MCF 10A (cell line): ENCODE measurements around the gene ANKRD23. TPM values are rescaled to one million over a fixed set of nuclear protein-coding genes. Genes with fewer than 3 reads are reported as not detected.

Experiments used
- BruUV-seq: library from RNA; stranded (reverse); fragments of 400-500 nt; replicated peaks from 2 replicates; lab custom pipeline; 2021; lab: Mats Ljungman, UMichigan
- CTCF ChIA-PET: fragments of 300-600 bp; sonication (Branson Sonifier 250); formaldehyde crosslinking; extraction: SDS; loops from one replicate; lab custom pipeline; 2021; ENCODE audit warnings: antibody characterized with exemption, inconsistent platforms; lab: Yijun Ruan, JAX
- POLR2A ChIA-PET: fragments of 300-600, 350-650 bp; sonication (Branson Sonifier 250); formaldehyde crosslinking; extraction: SDS; loops from one replicate; lab custom pipeline; 2020; ENCODE audit warnings: antibody characterized with exemption, inconsistent platforms; lab: Yijun Ruan, JAX
- DNase-seq: peaks from one replicate; pipeline ENCODE4 v3.0.0-alpha.2; 2018; ENCODE audit not compliant: unreplicated experiment
- H3K27ac Mint-ChIP-seq: one replicate; pipeline ENCODE4 v1.8.0; 2022; ENCODE audit warnings: mild to moderate bottlenecking, low read depth, mixed read lengths; ENCODE audit not compliant: unreplicated experiment
- H3K27me3 Mint-ChIP-seq: one replicate; pipeline ENCODE4 v1.8.0; 2022; ENCODE audit warnings: mixed read lengths; ENCODE audit not compliant: insufficient read depth, unreplicated experiment
- H3K36me3 Mint-ChIP-seq: one replicate; pipeline ENCODE4 v1.8.0; 2022; ENCODE audit warnings: mild to moderate bottlenecking, moderate library complexity, mixed read lengths; ENCODE audit not compliant: insufficient read depth, unreplicated experiment
- H3K4me1 Mint-ChIP-seq: one replicate; pipeline ENCODE4 v1.8.0; 2022; ENCODE audit warnings: mixed read lengths; ENCODE audit not compliant: insufficient read depth, unreplicated experiment
- H3K4me3 Mint-ChIP-seq: one replicate; pipeline ENCODE4 v1.8.0; 2022; ENCODE audit warnings: mild to moderate bottlenecking, moderate library complexity, mixed read lengths; ENCODE audit not compliant: unreplicated experiment
- H3K9me3 Mint-ChIP-seq: one replicate; pipeline ENCODE4 v1.8.0; 2022; ENCODE audit warnings: mixed read lengths; ENCODE audit not compliant: unreplicated experiment
- intact Hi-C: fragments of 100-400 bp; cut with micrococcal nuclease; formaldehyde crosslinking; loops from 2 replicates; pipeline ENCODE4 v1.14.1; 2022
- total RNA-seq: library from RNA; stranded (reverse); gene quantifications from 2 replicates; pipeline ENCODE4 v1.2.3, GENCODE V29; 2022
- TF ChIP-seq, protein P1 (sequence below): fragments of 200-600 bp; IDR thresholded peaks from one replicate; pipeline ENCODE4 v1.8.0; 2022; ENCODE audit warnings: antibody characterized with exemption, mild to moderate bottlenecking; ENCODE audit not compliant: unreplicated experiment

The ANKRD23 gene
- total RNA-seq, 1 experiment from 2014 or later = 3.4 TPM

DNA sequence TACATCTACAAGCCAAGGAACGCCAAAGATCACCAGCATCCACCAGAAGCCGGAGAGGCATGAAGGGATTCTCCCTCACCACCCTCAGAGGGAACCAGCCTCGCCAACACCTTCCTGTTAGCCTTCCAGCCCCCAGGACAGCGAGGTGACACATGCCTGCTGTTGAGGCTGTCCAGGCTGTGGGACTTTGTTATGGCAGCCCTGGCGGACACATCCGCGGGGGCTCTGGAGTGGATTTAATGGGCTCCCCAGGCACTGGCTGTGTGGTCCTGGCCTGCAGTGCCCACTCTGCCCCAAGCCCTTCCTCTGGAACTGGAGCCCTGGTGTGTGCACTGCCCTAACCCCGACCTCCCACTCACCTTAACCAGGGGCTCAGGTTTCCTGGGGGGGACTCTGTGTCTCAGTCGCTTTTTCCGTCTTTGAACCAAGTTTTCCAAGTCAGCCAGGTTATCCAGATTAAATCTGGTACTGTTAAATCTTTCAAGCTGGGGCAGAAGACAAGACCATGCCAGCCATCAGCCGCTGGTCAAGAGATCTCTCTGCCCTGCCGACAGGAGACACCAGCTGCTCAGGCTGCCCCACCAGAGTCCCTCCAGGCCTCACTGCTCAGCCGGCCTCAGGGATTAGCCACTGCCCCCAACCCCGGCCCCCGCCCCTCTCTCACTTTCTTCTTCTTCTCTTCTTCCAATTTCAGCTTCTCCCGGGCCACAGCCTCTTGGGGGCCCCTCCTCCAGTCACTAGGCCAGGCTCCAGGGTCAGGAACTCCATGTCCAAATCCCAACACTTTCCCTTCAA lies 1.9 kb downstream of the ANKRD23 start:
- Mint-ChIP-seq H3K9me3 (no peaks in the 10 kb centered on the region), H3K27ac (no peak overlapping the region), H3K36me3 (peaks cover 23% of the 10 kb centered on the region), H3K4me3 (no peak overlapping the region), H3K27me3 (no peaks in the 10 kb centered on the region), H3K4me1 (no peaks in the 10 kb centered on the region)
- intact Hi-C loops = no loop called here
- ChIA-PET POLR2A (interaction anchor here (1.1 to 1.9 kb wide), 2 partner anchors 16 to 18 kb away, joined by 3 to 9 read pairs; partner anchors contain the start of gene ANKRD39), CTCF (interaction anchor here (1.0 to 1.8 kb wide), 2 partner anchors 41 to 109 kb away, joined by 3 to 11 read pairs; no protein-coding TSS in a partner anchor)
- DNase-seq = no peak
- TF ChIP-seq, protein P1, sequence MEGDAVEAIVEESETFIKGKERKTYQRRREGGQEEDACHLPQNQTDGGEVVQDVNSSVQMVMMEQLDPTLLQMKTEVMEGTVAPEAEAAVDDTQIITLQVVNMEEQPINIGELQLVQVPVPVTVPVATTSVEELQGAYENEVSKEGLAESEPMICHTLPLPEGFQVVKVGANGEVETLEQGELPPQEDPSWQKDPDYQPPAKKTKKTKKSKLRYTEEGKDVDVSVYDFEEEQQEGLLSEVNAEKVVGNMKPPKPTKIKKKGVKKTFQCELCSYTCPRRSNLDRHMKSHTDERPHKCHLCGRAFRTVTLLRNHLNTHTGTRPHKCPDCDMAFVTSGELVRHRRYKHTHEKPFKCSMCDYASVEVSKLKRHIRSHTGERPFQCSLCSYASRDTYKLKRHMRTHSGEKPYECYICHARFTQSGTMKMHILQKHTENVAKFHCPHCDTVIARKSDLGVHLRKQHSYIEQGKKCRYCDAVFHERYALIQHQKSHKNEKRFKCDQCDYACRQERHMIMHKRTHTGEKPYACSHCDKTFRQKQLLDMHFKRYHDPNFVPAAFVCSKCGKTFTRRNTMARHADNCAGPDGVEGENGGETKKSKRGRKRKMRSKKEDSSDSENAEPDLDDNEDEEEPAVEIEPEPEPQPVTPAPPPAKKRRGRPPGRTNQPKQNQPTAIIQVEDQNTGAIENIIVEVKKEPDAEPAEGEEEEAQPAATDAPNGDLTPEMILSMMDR = no peak
- no TSS peak for BruUV-seq

DNA sequence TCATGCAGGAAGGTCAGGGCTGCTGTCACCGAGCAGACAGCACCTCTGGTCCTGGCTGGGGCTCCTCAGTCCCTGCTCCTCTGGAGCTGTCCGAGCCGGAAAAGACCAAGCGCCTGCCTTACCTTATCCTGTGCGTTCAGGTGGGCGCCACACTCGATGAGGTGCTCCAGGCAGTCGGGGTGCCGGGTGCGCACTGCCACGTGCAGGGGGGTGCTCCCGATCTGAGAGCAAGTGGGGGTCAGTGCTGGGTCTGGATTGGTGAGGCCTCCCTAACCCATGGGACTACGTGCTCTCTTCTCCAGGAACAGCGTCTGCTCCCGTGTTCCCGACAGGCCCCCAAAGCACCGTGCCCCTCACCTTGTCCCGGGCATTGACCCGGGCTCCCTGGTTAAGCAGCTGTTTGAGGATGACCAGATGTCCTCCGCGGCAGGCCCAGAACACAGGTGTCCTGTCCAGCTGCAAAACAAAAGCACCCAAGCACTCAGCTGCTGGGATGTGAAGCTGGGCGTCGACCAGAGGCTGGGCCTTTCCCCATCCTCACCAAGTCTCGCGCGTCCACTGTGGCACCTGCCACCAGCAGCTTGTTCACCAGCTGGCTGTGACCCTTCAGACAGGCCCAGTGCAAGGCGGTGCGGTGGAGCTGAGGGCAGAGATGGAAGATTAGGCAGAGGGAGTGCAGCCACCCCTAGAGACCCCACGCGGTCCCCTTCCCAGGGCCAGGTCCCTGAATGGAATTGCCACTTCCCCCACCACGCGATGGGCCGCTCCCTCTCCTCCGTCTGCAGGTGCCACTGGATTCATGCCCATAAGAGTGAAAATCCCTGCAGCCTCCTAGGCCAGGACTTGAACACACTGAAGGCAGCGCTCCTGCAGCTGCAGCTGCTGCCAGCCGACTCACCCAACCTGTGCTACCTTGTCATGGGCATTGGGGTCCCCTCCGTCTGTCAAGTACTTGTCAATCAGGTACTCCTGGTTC lies 3.7 kb downstream of the ANKRD23 start:
- Mint-ChIP-seq H3K36me3 (peaks cover 16% of the 10 kb centered on the region), H3K9me3 (no peaks in the 10 kb centered on the region), H3K4me1 (no peaks in the 10 kb centered on the region), H3K27ac (no peak overlapping the region), H3K27me3 (no peaks in the 10 kb centered on the region), H3K4me3 (no peak overlapping the region)
- DNase-seq = no peak
- CTCF ChIA-PET = interaction anchor here (0.6 to 0.9 kb wide), 2 partner anchors 16 to 18 kb away, joined by 4 read pairs; partner anchors contain the start of gene ANKRD39
- no TSS peak for BruUV-seq
- intact Hi-C loops = no loop called here
- TF ChIP-seq, protein P1 = no peak
- POLR2A ChIA-PET = interaction anchor here (1.2 kb wide), 1 partner anchor 23 kb away, joined by 5 read pairs; no protein-coding TSS in a partner anchor

DNA sequence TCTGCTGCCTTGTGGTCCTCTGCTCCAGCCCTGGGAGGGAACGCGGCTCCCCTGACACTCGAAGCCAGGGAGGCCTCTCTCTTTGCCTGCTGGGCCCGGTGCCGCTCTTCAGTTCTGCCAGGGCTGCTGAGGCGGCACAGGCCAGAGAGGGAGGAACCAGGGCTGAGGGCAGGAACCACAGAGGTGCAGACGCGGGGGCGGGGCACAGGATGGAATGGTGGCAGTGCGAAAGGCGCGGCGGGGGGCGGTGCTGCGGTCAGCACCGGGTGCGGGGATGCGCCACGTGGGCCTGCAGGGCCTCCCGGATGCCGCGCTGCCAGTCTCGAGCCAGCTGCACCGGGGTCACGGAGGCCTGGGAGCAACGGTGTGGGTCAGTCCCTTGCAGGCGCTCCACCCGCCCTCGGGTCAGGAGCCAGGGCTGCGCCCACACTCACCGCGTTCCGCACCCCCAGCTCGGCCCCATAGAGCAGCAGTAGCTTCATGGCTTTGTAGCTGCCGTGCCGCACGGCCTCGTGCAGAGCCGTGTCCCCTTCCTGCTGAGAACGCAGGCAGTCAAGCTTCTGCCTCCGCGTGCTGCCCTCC lies 4.4 kb downstream of the ANKRD23 start:
- ChIA-PET CTCF (no interaction called here), POLR2A (interaction anchor here (1.2 kb wide), 1 partner anchor 22 kb away, joined by 5 read pairs; no protein-coding TSS in a partner anchor)
- Mint-ChIP-seq H3K27me3 (no peaks in the 10 kb centered on the region), H3K4me3 (no peak overlapping the region), H3K27ac (no peak overlapping the region), H3K36me3 (peaks cover 12% of the 10 kb centered on the region), H3K9me3 (no peaks in the 10 kb centered on the region), H3K4me1 (no peaks in the 10 kb centered on the region)
- intact Hi-C loops = no loop called here
- DNase-seq = no peak
- TF ChIP-seq, protein P1 = no peak
- BruUV-seq = no TSS peak
